Renal cortical epithelial cell (primary cell): Measurements from ENCODE around the gene ANKIB1. TPM values are rescaled to one million over a fixed set of nuclear protein-coding genes. Genes with fewer than 3 reads are reported as not detected.

Experiments
- DNase-seq: peaks from one replicate; pipeline ENCODE4 v3.0.0-alpha.2; 2011; ENCODE audit warnings: low read depth
- total RNA-seq: library from RNA; depleted of rRNA; stranded (reverse); fragments of >200 nt; gene quantifications from 2 replicates; pipeline ENCODE4 v1.2.3, GENCODE V29; 2014

The ANKIB1 gene
- total RNA-seq, 1 donor from 2014 or later: 80.2 TPM

DNA sequence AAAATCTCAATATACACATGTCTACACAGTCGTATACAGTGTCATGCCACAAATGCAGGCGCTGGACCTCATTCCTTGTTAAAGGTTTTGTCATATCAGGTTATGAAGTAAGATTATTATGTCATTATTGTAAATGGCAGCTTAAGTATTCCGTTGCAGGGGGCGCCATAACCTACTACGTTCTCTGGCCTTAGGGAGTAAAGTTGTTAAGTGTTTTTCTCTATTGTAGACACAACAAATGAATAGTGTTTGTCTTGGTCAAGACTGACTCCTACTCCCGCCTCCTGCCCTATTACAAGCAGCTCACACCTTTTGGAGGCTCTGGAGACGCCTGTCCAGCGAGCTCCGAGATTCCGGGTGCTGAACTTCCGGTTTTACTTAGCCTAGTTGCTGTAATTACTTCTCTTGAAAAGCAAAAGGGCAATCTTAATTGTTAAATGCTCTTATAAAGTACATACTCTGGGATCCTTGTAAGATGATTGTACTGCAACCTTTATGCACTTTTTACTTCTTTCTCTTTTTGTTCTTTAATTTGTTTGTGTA is 202.5 kb downstream of the ANKIB1 start:
- DNase-seq: peak; percentile 81

Other genes starting within 250 kb of the ANKIB1 start
- 123 and 425 TPM in 2 replicates for gene CYP51A1, start 111.5 kb upstream of the ANKIB1 start, total RNA-seq
- 0.05 TPM in 1 of 2 replicates, not detected in the other for gene LRRD1, start 66.8 kb upstream of the ANKIB1 start, total RNA-seq
- gene KRIT1, start 60 bp upstream of the ANKIB1 start, total RNA-seq: 28.3 and 58.1 TPM in 2 replicates
- gene GATAD1, start 201.5 kb downstream of the ANKIB1 start, total RNA-seq: 16.5 and 24.0 TPM in 2 replicates
- not detected in 2 replicates for gene ERVW-1, start 232.0 kb downstream of the ANKIB1 start, total RNA-seq